WTC11 (cell line): ENCODE measurements around the gene ZNF792. TPM values are rescaled to one million over a fixed set of nuclear protein-coding genes. Genes with fewer than 3 reads are reported as not detected.
"Not testable (repeated sequence)": the region's sequence is repeated elsewhere in the genome, so short reads cannot be mapped to it uniquely, and the experiment has no call there.

Experiments
- ATAC-seq: fragments of 200-7000 bp; cut with Tn5 transposase; 2 replicates; pipeline ENCODE4 v1.10.0; 2021; ENCODE audit warnings: mild to moderate bottlenecking, moderate library complexity
- CTCF ChIA-PET: fragments of 300-600 bp; sonication (Branson Sonifier 250); formaldehyde crosslinking; loops from one replicate; lab custom pipeline; 2021; ENCODE audit warnings: antibody characterized with exemption; lab: Charles Lee
- POLR2A ChIA-PET: fragments of 350-600 bp; sonication (Branson Sonifier 250); formaldehyde crosslinking; loops from one replicate; lab custom pipeline; 2021; ENCODE audit warnings: antibody characterized with exemption; lab: Charles Lee
- DNase-seq: peaks from one replicate; pipeline ENCODE4 v3.0.0; 2021; ENCODE audit warnings: low spot score
- H3K27ac Mint-ChIP-seq: 2 replicates; pipeline ENCODE4 v1.8.0; 2021; ENCODE audit warnings: mixed read lengths
- H3K27me3 Mint-ChIP-seq: 2 replicates; pipeline ENCODE4 v1.8.0; 2021; ENCODE audit warnings: low read depth, mild to moderate bottlenecking, moderate library complexity, mixed read lengths
- H3K36me3 Mint-ChIP-seq: 2 replicates; pipeline ENCODE4 v1.8.0; 2021; ENCODE audit warnings: mixed read lengths
- H3K4me1 Mint-ChIP-seq: 2 replicates; pipeline ENCODE4 v1.8.0; 2022; ENCODE audit warnings: mixed read lengths
- H3K4me3 Mint-ChIP-seq: 2 replicates; pipeline ENCODE4 v1.8.0; 2021; ENCODE audit warnings: mild to moderate bottlenecking, moderate library complexity, mixed read lengths
- H3K9me3 Mint-ChIP-seq: 2 replicates; pipeline ENCODE4 v1.8.0; 2021; ENCODE audit warnings: mixed read lengths
- CDX4 ChIP-seq: fragments of 250-450 bp; sonication (Bioruptor Pico); IDR thresholded peaks from 2 replicates; pipeline ENCODE4 v1.9.0; 2021; ENCODE audit warnings: moderate library complexity, mild to moderate bottlenecking, inconsistent platforms, borderline replicate concordance
- CREB1 ChIP-seq: sonication (generic); formaldehyde crosslinking; IDR thresholded peaks from 2 replicates; pipeline ENCODE4 v1.8.0; 2023; ENCODE audit warnings: mild to moderate bottlenecking, missing genetic modification reagents
- CREM ChIP-seq: sonication (generic); formaldehyde crosslinking; IDR thresholded peaks from 2 replicates; pipeline ENCODE4 v1.8.1; 2022; ENCODE audit warnings: mild to moderate bottlenecking, missing genetic modification reagents, moderate library complexity
- EMX1 ChIP-seq: fragments of 250-450 bp; sonication (Bioruptor Pico); IDR thresholded peaks from 2 replicates; pipeline ENCODE4 v1.8.0; 2021; ENCODE audit warnings: mild to moderate bottlenecking
- ERG ChIP-seq: fragments of 250-450 bp; sonication (Bioruptor Pico); IDR thresholded peaks from 2 replicates; pipeline ENCODE4 v1.8.0; 2021; ENCODE audit warnings: mild to moderate bottlenecking
- FOXP1 ChIP-seq: sonication (generic); formaldehyde crosslinking; IDR thresholded peaks from 2 replicates; pipeline ENCODE4 v1.8.0; 2022; ENCODE audit warnings: missing genetic modification reagents, mild to moderate bottlenecking, moderate library complexity, borderline replicate concordance
- IRF2 ChIP-seq: sonication (generic); formaldehyde crosslinking; IDR thresholded peaks from 2 replicates; pipeline ENCODE4 v1.8.0; 2022; ENCODE audit warnings: low read depth, missing genetic modification reagents, borderline replicate concordance
- KAT7 ChIP-seq: sonication (generic); formaldehyde crosslinking; IDR thresholded peaks from 2 replicates; pipeline ENCODE4 v1.8.1; 2023; ENCODE audit warnings: missing genetic modification reagents, mild to moderate bottlenecking, borderline replicate concordance
- PRDM15 ChIP-seq: sonication (generic); formaldehyde crosslinking; IDR thresholded peaks from 2 replicates; pipeline ENCODE4 v1.8.0; 2022; ENCODE audit warnings: missing genetic modification reagents
- RORB ChIP-seq: fragments of 250-450 bp; sonication (Bioruptor Pico); IDR thresholded peaks from 2 replicates; pipeline ENCODE4 v1.9.0; 2021; ENCODE audit warnings: mild to moderate bottlenecking
- SMAD4 ChIP-seq: sonication (generic); formaldehyde crosslinking; IDR thresholded peaks from 2 replicates; pipeline ENCODE4 v1.8.0; 2022; ENCODE audit warnings: mild to moderate bottlenecking, missing genetic modification reagents
- ZNF121 ChIP-seq: sonication (generic); formaldehyde crosslinking; IDR thresholded peaks from 2 replicates; pipeline ENCODE4 v1.8.0; 2023; ENCODE audit warnings: missing genetic modification reagents
- ZNF219 ChIP-seq: sonication (generic); formaldehyde crosslinking; IDR thresholded peaks from 2 replicates; pipeline ENCODE4 v1.8.0; 2023; ENCODE audit warnings: missing genetic modification reagents, mild to moderate bottlenecking, borderline replicate concordance
- ZNF263 ChIP-seq: sonication (generic); formaldehyde crosslinking; IDR thresholded peaks from 2 replicates; pipeline ENCODE4 v1.8.1; 2022; ENCODE audit warnings: low read depth, mild to moderate bottlenecking, moderate library complexity, missing genetic modification reagents
- ZNF317 ChIP-seq: sonication (generic); formaldehyde crosslinking; IDR thresholded peaks from 2 replicates; pipeline ENCODE4 v1.8.1; 2023; ENCODE audit warnings: low read depth, mild to moderate bottlenecking, moderate library complexity, missing genetic modification reagents, borderline replicate concordance
- ZNF671 ChIP-seq: fragments of 250-450 bp; sonication (Bioruptor Pico); IDR thresholded peaks from 2 replicates; pipeline ENCODE4 v1.8.0; 2021; ENCODE audit warnings: mild to moderate bottlenecking
- total RNA-seq: library from RNA; stranded (reverse); gene quantifications from 3 replicates; pipeline ENCODE4 v1.2.3, GENCODE V29; 2021
- TF ChIP-seq, protein P1 (sequence below): fragments of 200-600 bp; IDR thresholded peaks from 2 replicates; pipeline ENCODE4 v1.8.0; 2022; ENCODE audit warnings: antibody characterized with exemption
- TF ChIP-seq, protein P2 (sequence below): sonication (generic); formaldehyde crosslinking; IDR thresholded peaks from 2 replicates; pipeline ENCODE4 v1.8.1; 2023; ENCODE audit warnings: mild to moderate bottlenecking, missing genetic modification reagents
- TF ChIP-seq, protein P3 (sequence below): sonication (generic); formaldehyde crosslinking; IDR thresholded peaks from 2 replicates; pipeline ENCODE4 v1.8.1; 2023; ENCODE audit warnings: mild to moderate bottlenecking, moderate library complexity, missing genetic modification reagents

ZNF792 gene
- total RNA-seq, 1 experiment from 2014 or later, result 12.9 TPM

- CTCF ChIA-PET, result interaction anchor here (0.6 to 3.5 kb wide), 13 partner anchors 9 to 133 kb away, joined by 3 to 17 read pairs (median 4); partner anchors contain the start of genes GRAMD1A, ZNF30 and ZNF792
- H3K36me3 Mint-ChIP-seq, result peaks cover 40% of the 10 kb centered on the region
- ATAC-seq (no peak), DNase-seq (no peak)
- no peak overlapping the region for H3K4me3 Mint-ChIP-seq
- peaks cover 28% of the 10 kb centered on the region for H3K27me3 Mint-ChIP-seq
- POLR2A ChIA-PET, result interaction anchor here (0.6 kb wide), 1 partner anchor 926 kb away, joined by 5 read pairs; no protein-coding TSS in a partner anchor
- no peak overlapping the region for H3K27ac Mint-ChIP-seq
- H3K4me1 Mint-ChIP-seq, result peaks cover 34% of the 10 kb centered on the region
- TF ChIP-seq, protein P1, sequence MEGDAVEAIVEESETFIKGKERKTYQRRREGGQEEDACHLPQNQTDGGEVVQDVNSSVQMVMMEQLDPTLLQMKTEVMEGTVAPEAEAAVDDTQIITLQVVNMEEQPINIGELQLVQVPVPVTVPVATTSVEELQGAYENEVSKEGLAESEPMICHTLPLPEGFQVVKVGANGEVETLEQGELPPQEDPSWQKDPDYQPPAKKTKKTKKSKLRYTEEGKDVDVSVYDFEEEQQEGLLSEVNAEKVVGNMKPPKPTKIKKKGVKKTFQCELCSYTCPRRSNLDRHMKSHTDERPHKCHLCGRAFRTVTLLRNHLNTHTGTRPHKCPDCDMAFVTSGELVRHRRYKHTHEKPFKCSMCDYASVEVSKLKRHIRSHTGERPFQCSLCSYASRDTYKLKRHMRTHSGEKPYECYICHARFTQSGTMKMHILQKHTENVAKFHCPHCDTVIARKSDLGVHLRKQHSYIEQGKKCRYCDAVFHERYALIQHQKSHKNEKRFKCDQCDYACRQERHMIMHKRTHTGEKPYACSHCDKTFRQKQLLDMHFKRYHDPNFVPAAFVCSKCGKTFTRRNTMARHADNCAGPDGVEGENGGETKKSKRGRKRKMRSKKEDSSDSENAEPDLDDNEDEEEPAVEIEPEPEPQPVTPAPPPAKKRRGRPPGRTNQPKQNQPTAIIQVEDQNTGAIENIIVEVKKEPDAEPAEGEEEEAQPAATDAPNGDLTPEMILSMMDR, result no peak
- TF ChIP-seq ZNF317 (CRISPR knock-in tag), result no peak
- TF ChIP-seq, protein P2, sequence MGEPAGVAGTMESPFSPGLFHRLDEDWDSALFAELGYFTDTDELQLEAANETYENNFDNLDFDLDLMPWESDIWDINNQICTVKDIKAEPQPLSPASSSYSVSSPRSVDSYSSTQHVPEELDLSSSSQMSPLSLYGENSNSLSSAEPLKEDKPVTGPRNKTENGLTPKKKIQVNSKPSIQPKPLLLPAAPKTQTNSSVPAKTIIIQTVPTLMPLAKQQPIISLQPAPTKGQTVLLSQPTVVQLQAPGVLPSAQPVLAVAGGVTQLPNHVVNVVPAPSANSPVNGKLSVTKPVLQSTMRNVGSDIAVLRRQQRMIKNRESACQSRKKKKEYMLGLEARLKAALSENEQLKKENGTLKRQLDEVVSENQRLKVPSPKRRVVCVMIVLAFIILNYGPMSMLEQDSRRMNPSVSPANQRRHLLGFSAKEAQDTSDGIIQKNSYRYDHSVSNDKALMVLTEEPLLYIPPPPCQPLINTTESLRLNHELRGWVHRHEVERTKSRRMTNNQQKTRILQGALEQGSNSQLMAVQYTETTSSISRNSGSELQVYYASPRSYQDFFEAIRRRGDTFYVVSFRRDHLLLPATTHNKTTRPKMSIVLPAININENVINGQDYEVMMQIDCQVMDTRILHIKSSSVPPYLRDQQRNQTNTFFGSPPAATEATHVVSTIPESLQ (CRISPR knock-in tag), result no peak
- TF ChIP-seq ZNF671 (CRISPR knock-in tag), result no peak
- no peak for TF ChIP-seq KAT7
- no peak for TF ChIP-seq RORB (CRISPR knock-in tag)
- no peak for TF ChIP-seq FOXP1
- TF ChIP-seq, protein P3, sequence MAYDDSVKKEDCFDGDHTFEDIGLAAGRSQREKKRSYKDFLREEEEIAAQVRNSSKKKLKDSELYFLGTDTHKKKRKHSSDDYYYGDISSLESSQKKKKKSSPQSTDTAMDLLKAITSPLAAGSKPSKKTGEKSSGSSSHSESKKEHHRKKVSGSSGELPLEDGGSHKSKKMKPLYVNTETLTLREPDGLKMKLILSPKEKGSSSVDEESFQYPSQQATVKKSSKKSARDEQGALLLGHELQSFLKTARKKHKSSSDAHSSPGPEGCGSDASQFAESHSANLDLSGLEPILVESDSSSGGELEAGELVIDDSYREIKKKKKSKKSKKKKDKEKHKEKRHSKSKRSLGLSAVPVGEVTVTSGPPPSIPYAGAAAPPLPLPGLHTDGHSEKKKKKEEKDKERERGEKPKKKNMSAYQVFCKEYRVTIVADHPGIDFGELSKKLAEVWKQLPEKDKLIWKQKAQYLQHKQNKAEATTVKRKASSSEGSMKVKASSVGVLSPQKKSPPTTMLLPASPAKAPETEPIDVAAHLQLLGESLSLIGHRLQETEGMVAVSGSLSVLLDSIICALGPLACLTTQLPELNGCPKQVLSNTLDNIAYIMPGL, result no peak
- peaks cover 44% of the 10 kb centered on the region for H3K9me3 Mint-ChIP-seq
These were observed 8.2 kb upstream of the ZNF792 start for GRCh38 chr19:34972163-34972705.

- peaks cover 48% of the 10 kb centered on the region for H3K9me3 Mint-ChIP-seq
- H3K27me3 Mint-ChIP-seq, result peaks cover 30% of the 10 kb centered on the region
- peaks cover 45% of the 10 kb centered on the region for H3K36me3 Mint-ChIP-seq
- POLR2A ChIA-PET, ATAC-seq, CTCF ChIA-PET, H3K4me3 Mint-ChIP-seq: not testable (repeated sequence)
- peak; percentile 79 for TF ChIP-seq ZNF121 (CRISPR knock-in tag)
- TF ChIP-seq, all 79 proteins: peak for 1; not testable (repeated sequence) for 78
- H3K4me1 Mint-ChIP-seq, result peaks cover 37% of the 10 kb centered on the region
- not testable (repeated sequence) for H3K27ac Mint-ChIP-seq, DNase-seq
These were observed 6.3 kb upstream of the ZNF792 start for GRCh38 chr19:34970185-34970780.

GRCh38 chr19:34969721-34970120, 5.7 kb upstream of the ZNF792 start:
- no peak overlapping the region for H3K4me3 Mint-ChIP-seq
- peaks cover 34% of the 10 kb centered on the region for H3K4me1 Mint-ChIP-seq
- ChIA-PET CTCF (no interaction called here), POLR2A (no interaction called here)
- ATAC-seq (no peak), DNase-seq (no peak)
- H3K9me3 Mint-ChIP-seq, result peaks cover 52% of the 10 kb centered on the region
- H3K36me3 Mint-ChIP-seq, result peaks cover 47% of the 10 kb centered on the region
- no peak overlapping the region for H3K27ac Mint-ChIP-seq
- H3K27me3 Mint-ChIP-seq, result peaks cover 33% of the 10 kb centered on the region
- TF ChIP-seq CREB1 (CRISPR knock-in tag), result no peak
- no peak for TF ChIP-seq ERG (CRISPR knock-in tag)
- TF ChIP-seq ZNF219 (CRISPR knock-in tag), result no peak; the same call in 1 of the 2 replicates
- no peak for TF ChIP-seq EMX1
- TF ChIP-seq PRDM15 (CRISPR knock-in tag), result no peak
- no peak for TF ChIP-seq ZNF263 (CRISPR knock-in tag)
- no peak for TF ChIP-seq CREM (CRISPR knock-in tag)
- no peak for TF ChIP-seq IRF2
- TF ChIP-seq SMAD4, result no peak
- TF ChIP-seq CDX4, result no peak
